Esophagus muscularis mucosa (tissue), 4 donors: ENCODE data around the gene IGFN1. TPM values are rescaled to one million over a fixed set of nuclear protein-coding genes. Genes with fewer than 3 reads are reported as not detected.
"Not testable (repeated sequence)": the region's sequence is repeated elsewhere in the genome, so short reads cannot be mapped to it uniquely, and the experiment has no call there.

Experiments
- DNase-seq: peaks from one replicate; pipeline ENCODE4 v3.0.0-alpha.2; 2017; ENCODE audit errors: extremely low spot score
- H3K27ac ChIP-seq, 4 donors: fragments of 200-600 bp; sonication (generic); replicated peaks in 1 of 4; 1 replicate in 3 of 4; 2 replicates in 1 of 4; pipeline ENCODE4 v1.5.1; 2016 to 2019; ENCODE audit warnings: mild to moderate bottlenecking in 1 of 4
- H3K27me3 ChIP-seq, 4 donors: fragments of 200-600 bp; sonication (generic); one replicate each; pipeline versions ENCODE4 v1.5.1 to v1.6.0; 2016 to 2019
- H3K36me3 ChIP-seq, 4 donors: fragments of 200-600 bp; sonication (generic); one replicate each; pipeline ENCODE4 v1.5.1; 2016 to 2019
- H3K4me1 ChIP-seq, 4 donors: fragments of 200-600 bp; sonication (generic); one replicate each; pipeline ENCODE4 v1.5.1; 2016 to 2019
- H3K4me3 ChIP-seq, 4 donors: fragments of 200-600 bp; sonication (generic); 1 replicate in 2 of 4; 2 replicates in 2 of 4; pipeline ENCODE4 v1.5.1; 2016 to 2019; ENCODE audit warnings: mild to moderate bottlenecking in 4 of 4, moderate library complexity in 1 of 4
- H3K9me3 ChIP-seq, 4 donors: fragments of 200-600 bp; sonication (generic); 1 replicate in 3 of 4; 2 replicates in 1 of 4; pipeline ENCODE4 v1.5.1; 2016 to 2019
- CTCF ChIP-seq, 3 experiments: fragments of 200-600 bp in 2 of 3; fragments of 450-650 bp in 1 of 3; sonication (generic) in 2 of 3; IDR thresholded peaks; one replicate each; pipeline ENCODE4 v1.5.1; 2017 to 2019; ENCODE audit warnings: antibody characterized with exemption in 3 of 3, mild to moderate bottlenecking in 2 of 3, moderate library complexity in 1 of 3
- EP300 ChIP-seq: sonication (generic); formaldehyde crosslinking; IDR thresholded peaks from one replicate; pipeline ENCODE4 v1.6.1; 2017; ENCODE audit warnings: antibody characterized with exemption
- POLR2A ChIP-seq: fragments of 450-650 bp; IDR thresholded peaks from one replicate; pipeline ENCODE4 v1.6.1; 2017; ENCODE audit warnings: antibody characterized with exemption, moderate library complexity, mild to moderate bottlenecking, low read depth
- POLR2AphosphoS5 ChIP-seq, 2 donors: sonication (generic); formaldehyde crosslinking; IDR thresholded peaks; one replicate each; pipeline ENCODE4 v1.6.1; 2017; ENCODE audit warnings: antibody characterized with exemption in 2 of 2
- WGBS: methylation state at CpG from one replicate; pipeline ENCODE4 v1.1.5; 2018; 5-methylcytosine and 5-hydroxymethylcytosine counted together
- intact Hi-C: fragments of 100-400 bp; cut with DNase I; formaldehyde crosslinking; loops from one replicate; pipeline ENCODE4 v1.15.1; 2023
- total RNA-seq, 4 donors: library from RNA; depleted of rRNA; stranded (reverse); fragments of >200 nt; gene quantifications; one replicate each; pipeline versions ENCODE4 v1.1.0 to v1.2.1, GENCODE V29; 2016

IGFN1 gene
- total RNA-seq, 4 donors from 2014 or later: not detected

- peaks cover 0 to 14% (median 0%) of the 10 kb centered on the region in 4 donors for H3K27me3 ChIP-seq
- no peaks in the 10 kb centered on the region for H3K36me3 ChIP-seq
- intact Hi-C loops: no loop called here
- peak; percentile 85 for DNase-seq
- WGBS: 91% methylated on average over 4 of the region's 4 CpGs
- H3K9me3 ChIP-seq: peaks cover 0 to 7% (median 3%) of the 10 kb centered on the region in 4 donors
- H3K4me1 ChIP-seq: no peaks in the 10 kb centered on the region
- no peak overlapping the region for H3K4me3 ChIP-seq
- TF ChIP-seq POLR2A (no peak), CTCF (IDR thresholded peaks at IDR 0.05) (no peak), EP300 (no peak), POLR2AphosphoS5 (IDR thresholded peaks at IDR 0.05) (no peak)
- no peak overlapping the region for H3K27ac ChIP-seq
Measured at GRCh38 chr1:201229095-201229494, 38.5 kb downstream of the IGFN1 start.

GRCh38 chr1:201229771-201230635 is 39.4 kb downstream of the IGFN1 start:
- Histone ChIP-seq H3K27ac (no peak overlapping the region), H3K4me3 (no peak overlapping the region), H3K36me3 (no peaks in the 10 kb centered on the region), H3K27me3 (peaks cover 0 to 14% (median 0%) of the 10 kb centered on the region in 4 donors), H3K4me1 (no peaks in the 10 kb centered on the region), H3K9me3 (peaks cover 0 to 7% (median 3%) of the 10 kb centered on the region in 4 donors)
- TF ChIP-seq CTCF (IDR thresholded peaks at IDR 0.05) (no peak), POLR2A (no peak), POLR2AphosphoS5 (IDR thresholded peaks at IDR 0.05) (no peak), EP300 (no peak)
- intact Hi-C loops: no loop called here
- 78% methylated on average over 6 of the region's 6 CpGs for WGBS
- peak; percentile 80 for DNase-seq

- WGBS: 81% methylated on average over 4 of the region's 4 CpGs
- DNase-seq: no peak
- no peak overlapping the region for H3K4me3 ChIP-seq
- intact Hi-C loops: no loop called here
- peaks cover 0 to 14% (median 0%) of the 10 kb centered on the region in 4 donors for H3K27me3 ChIP-seq
- TF ChIP-seq EP300 (no peak), CTCF (IDR thresholded peaks at IDR 0.05) (no peak), POLR2AphosphoS5 (IDR thresholded peaks at IDR 0.05) (no peak), POLR2A (no peak)
- no peaks in the 10 kb centered on the region for H3K4me1 ChIP-seq
- no peaks in the 10 kb centered on the region for H3K36me3 ChIP-seq
- no peak overlapping the region for H3K27ac ChIP-seq
- peaks cover 0 to 7% (median 3%) of the 10 kb centered on the region in 4 donors for H3K9me3 ChIP-seq
Measured at GRCh38 chr1:201230676-201231075, 40.1 kb downstream of the IGFN1 start.

- H3K9me3 ChIP-seq, H3K27ac ChIP-seq, DNase-seq, H3K4me3 ChIP-seq, H3K36me3 ChIP-seq, H3K4me1 ChIP-seq, intact Hi-C loops: not testable (repeated sequence)
- H3K27me3 ChIP-seq: peaks cover 0 to 15% (median 0%) of the 10 kb centered on the region in 4 donors
- WGBS: 77% methylated on average over 11 of the region's 11 CpGs
Measured at GRCh38 chr1:201239646-201240045, 49.0 kb downstream of the IGFN1 start.

- H3K4me1 ChIP-seq: no peaks in the 10 kb centered on the region
- intact Hi-C loops: no loop called here
- no peak for DNase-seq
- H3K27ac ChIP-seq: no peak overlapping the region
- H3K4me3 ChIP-seq: no peak overlapping the region
- peaks cover 0 to 21% (median 0%) of the 10 kb centered on the region in 4 donors for H3K27me3 ChIP-seq
- WGBS: 86% methylated on average over 3 of the region's 3 CpGs
- H3K9me3 ChIP-seq: no peaks in the 10 kb centered on the region
- no peaks in the 10 kb centered on the region for H3K36me3 ChIP-seq
- TF ChIP-seq POLR2A: no peak
- TF ChIP-seq EP300: no peak
- no peak for TF ChIP-seq CTCF (IDR thresholded peaks at IDR 0.05)
- TF ChIP-seq POLR2AphosphoS5 (IDR thresholded peaks at IDR 0.05): no peak
Measured at GRCh38 chr1:201240171-201240570, 49.5 kb downstream of the IGFN1 start.
